NT2/D1 (cell line): Measurements from ENCODE around the gene AGBL1.

ENCODE experiments used
- SUZ12 ChIP-seq: IDR thresholded peaks from 2 replicates; pipeline ENCODE4 v1.6.1; 2011; ENCODE audit not compliant: insufficient read length, insufficient read depth; ENCODE audit errors: extremely low read depth
- ZNF274 ChIP-seq: IDR thresholded peaks from 2 replicates; pipeline ENCODE4 v1.6.1; 2011; ENCODE audit warnings: mild to moderate bottlenecking, low read depth, low read length

GRCh38 chr15:86425746-86426145 is 346.1 kb downstream of the AGBL1 start:
- TF ChIP-seq ZNF274 (no peak), SUZ12 (no peak)
